GM18909 (cell line): ENCODE results near the gene DLG5.
A peak's percentile ranks its signal among the peaks of the same experiment; 100 is the strongest.

Source experiments
- ATAC-seq: cut with Tn5 transposase; IDR thresholded peaks from one replicate; pipeline ENCODE4 v1.9.1; 2021; ENCODE audit warnings: mild to moderate bottlenecking; ENCODE audit not compliant: unreplicated experiment, poor library complexity

Gene DLG5

GRCh38 chr10:77946084-77946483 lies 19.5 kb upstream of the DLG5 start:
- no peak for ATAC-seq

GRCh38 chr10:77944519-77944918 lies 18.0 kb upstream of the DLG5 start:
- no peak for ATAC-seq

- ATAC-seq: no peak
Observed at GRCh38 chr10:77943121-77943901, 16.8 kb upstream of the DLG5 start.

- no peak for ATAC-seq
Observed at GRCh38 chr10:77941790-77942189, 15.2 kb upstream of the DLG5 start.

- no peak for ATAC-seq
Observed at GRCh38 chr10:77940627-77941026, 14.1 kb upstream of the DLG5 start.

GRCh38 chr10:77940225-77940624 lies 13.7 kb upstream of the DLG5 start:
- no peak for ATAC-seq

- no peak for ATAC-seq
Observed at GRCh38 chr10:77939561-77940001, 13.0 kb upstream of the DLG5 start.

GRCh38 chr10:77936697-77937567 lies 10.4 kb upstream of the DLG5 start:
- ATAC-seq: no peak

- no peak for ATAC-seq
Observed at GRCh38 chr10:77932016-77932715, 5.6 kb upstream of the DLG5 start.

GRCh38 chr10:77927402-77928246 lies 1.1 kb upstream of the DLG5 start:
- ATAC-seq: no peak

- peak; percentile 59 for ATAC-seq
Observed at GRCh38 chr10:77925795-77926565, 575 bp downstream of the DLG5 start.

GRCh38 chr10:77925410-77925794 lies 1.2 kb downstream of the DLG5 start:
- ATAC-seq: no peak

- ATAC-seq: no peak
Observed at GRCh38 chr10:77922566-77923179, 3.9 kb downstream of the DLG5 start.

GRCh38 chr10:77922055-77922454 lies 4.5 kb downstream of the DLG5 start:
- ATAC-seq: no peak

GRCh38 chr10:77921395-77921794 lies 5.2 kb downstream of the DLG5 start:
- no peak for ATAC-seq

- ATAC-seq: no peak
Observed at GRCh38 chr10:77920495-77920894, 6.1 kb downstream of the DLG5 start.

GRCh38 chr10:77919713-77920108 lies 6.8 kb downstream of the DLG5 start:
- ATAC-seq: no peak

GRCh38 chr10:77915319-77916105 lies 11.0 kb downstream of the DLG5 start:
- ATAC-seq: no peak
